ENCODE results near the gene ARID5B. TPM values are rescaled to one million over a fixed set of nuclear protein-coding genes. Genes with fewer than 3 reads are reported as not detected.

The ARID5B gene
- total RNA-seq, 1 experiment from 2014 or later: 0.04 TPM

DNA sequence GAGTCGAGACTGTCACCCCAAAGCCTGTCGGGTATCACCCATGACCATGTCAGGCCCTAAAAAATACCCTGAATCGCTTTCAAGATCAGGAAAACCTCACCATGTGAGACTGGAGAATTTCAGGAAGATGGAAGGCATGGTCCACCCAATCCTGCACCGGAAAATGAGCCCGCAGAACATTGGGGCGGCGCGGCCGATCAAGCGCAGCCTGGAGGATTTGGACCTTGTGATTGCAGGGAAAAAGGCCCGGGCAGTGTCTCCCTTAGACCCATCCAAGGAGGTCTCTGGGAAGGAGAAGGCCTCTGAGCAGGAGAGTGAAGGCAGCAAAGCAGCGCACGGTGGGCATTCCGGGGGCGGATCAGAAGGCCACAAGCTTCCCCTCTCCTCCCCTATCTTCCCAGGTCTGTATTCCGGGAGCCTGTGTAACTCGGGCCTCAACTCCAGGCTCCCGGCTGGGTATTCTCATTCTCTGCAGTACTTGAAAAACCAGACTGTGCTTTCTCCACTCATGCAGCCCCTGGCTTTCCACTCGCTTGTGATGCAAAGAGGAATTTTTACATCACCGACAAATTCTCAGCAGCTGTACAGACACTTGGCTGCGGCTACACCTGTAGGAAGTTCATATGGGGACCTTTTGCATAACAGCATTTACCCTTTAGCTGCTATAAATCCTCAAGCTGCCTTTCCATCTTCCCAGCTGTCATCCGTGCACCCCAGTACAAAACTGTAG lies 191.0 kb downstream of the ARID5B start:
- Mint-ChIP-seq H3K4me1 (peaks cover 6 to 9% of the 10 kb centered on the region in 2 experiments; a peak in 3 of 4 replicates), H3K9me3 (no peaks in the 10 kb centered on the region), H3K27me3 (ENCODE audit: low read depth) (no peaks in the 10 kb centered on the region), H3K4me3 (no peak overlapping the region), H3K36me3 (ENCODE audit: insufficient read depth in 1 of 3, low read depth in 3 of 3) (no peaks in the 10 kb centered on the region), H3K27ac (no peak overlapping the region)
- Histone ChIP-seq H4K8ac (replicated peaks; ENCODE audit: insufficient read length, low read depth, low read length) (no peak overlapping the region), H3K23ac (ENCODE audit: insufficient read length, low read depth, low read length) (no peak overlapping the region), H4K91ac (ENCODE audit: insufficient read length, low read depth, low read length) (no peak overlapping the region), H3K56ac (ENCODE audit: insufficient read length, low read depth, low read length) (no peak overlapping the region), H2BK120ac (ENCODE audit: low read depth, low read length, poor library complexity, severe bottlenecking) (no peak overlapping the region), H3K9me3 (ENCODE audit: control insufficient read depth, low read depth, low read length) (no peaks in the 10 kb centered on the region), H3K9ac (ENCODE audit: extremely low read depth, insufficient read length, low read length) (no peak overlapping the region), H3K79me2 (ENCODE audit: insufficient read depth, low read length) (no peaks in the 10 kb centered on the region), H3K23me2 (ENCODE audit: insufficient read length, low read depth, low read length, poor library complexity, severe bottlenecking) (no peaks in the 10 kb centered on the region), H4K20me1 (ENCODE audit: control insufficient read depth, insufficient read depth, insufficient read length) (no peaks in the 10 kb centered on the region), H3K14ac (ENCODE audit: insufficient read depth, low read length) (no peak overlapping the region), H2AK5ac (ENCODE audit: insufficient read length, low read length) (no peak overlapping the region), H2BK5ac (ENCODE audit: insufficient read length, low read length) (no peak overlapping the region), H4K5ac (ENCODE audit: insufficient read length, low read depth, low read length) (no peak overlapping the region), H2AFZ (ENCODE audit: low read length) (no peak overlapping the region), H3K27ac (ENCODE audit: insufficient read length, low read depth, low read length) (no peak overlapping the region), H3K4me1 (ENCODE audit: insufficient read depth, low read length) (no peaks in the 10 kb centered on the region; the same call in 1 of the 2 replicates), H2BK20ac (ENCODE audit: low read depth, low read length, poor library complexity, severe bottlenecking) (no peak overlapping the region), H3K79me1 (ENCODE audit: insufficient read depth, low read depth, low read length, poor library complexity, severe bottlenecking) (no peaks in the 10 kb centered on the region), H2BK12ac (ENCODE audit: insufficient read length, low read depth, low read length) (no peak overlapping the region), H3K4ac (ENCODE audit: low read depth, low read length) (no peak overlapping the region), H3K4me2 (ENCODE audit: insufficient read depth, insufficient read length, low read length) (no peak overlapping the region), H3K18ac (ENCODE audit: insufficient read length, low read depth, low read length) (no peak overlapping the region), H2BK15ac (ENCODE audit: low read depth, low read length) (no peak overlapping the region), H3T11ph (ENCODE audit: low read length) (no peak overlapping the region), H3K27me3 (ENCODE audit: insufficient read depth, low read length) (no peaks in the 10 kb centered on the region)
- no CpG with 5 or more reads among the region's 22 CpGs for WGBS (ENCODE audit: extremely low coverage, insufficient read length, low lambda C conversion rate)
- TF ChIP-seq, protein P1, sequence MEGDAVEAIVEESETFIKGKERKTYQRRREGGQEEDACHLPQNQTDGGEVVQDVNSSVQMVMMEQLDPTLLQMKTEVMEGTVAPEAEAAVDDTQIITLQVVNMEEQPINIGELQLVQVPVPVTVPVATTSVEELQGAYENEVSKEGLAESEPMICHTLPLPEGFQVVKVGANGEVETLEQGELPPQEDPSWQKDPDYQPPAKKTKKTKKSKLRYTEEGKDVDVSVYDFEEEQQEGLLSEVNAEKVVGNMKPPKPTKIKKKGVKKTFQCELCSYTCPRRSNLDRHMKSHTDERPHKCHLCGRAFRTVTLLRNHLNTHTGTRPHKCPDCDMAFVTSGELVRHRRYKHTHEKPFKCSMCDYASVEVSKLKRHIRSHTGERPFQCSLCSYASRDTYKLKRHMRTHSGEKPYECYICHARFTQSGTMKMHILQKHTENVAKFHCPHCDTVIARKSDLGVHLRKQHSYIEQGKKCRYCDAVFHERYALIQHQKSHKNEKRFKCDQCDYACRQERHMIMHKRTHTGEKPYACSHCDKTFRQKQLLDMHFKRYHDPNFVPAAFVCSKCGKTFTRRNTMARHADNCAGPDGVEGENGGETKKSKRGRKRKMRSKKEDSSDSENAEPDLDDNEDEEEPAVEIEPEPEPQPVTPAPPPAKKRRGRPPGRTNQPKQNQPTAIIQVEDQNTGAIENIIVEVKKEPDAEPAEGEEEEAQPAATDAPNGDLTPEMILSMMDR (conservative IDR thresholded peaks at IDR 0.05): no peak
- no peak for DNase-seq
